ENCODE data around the gene SLC2A13.

SLC2A13 gene

DNA sequence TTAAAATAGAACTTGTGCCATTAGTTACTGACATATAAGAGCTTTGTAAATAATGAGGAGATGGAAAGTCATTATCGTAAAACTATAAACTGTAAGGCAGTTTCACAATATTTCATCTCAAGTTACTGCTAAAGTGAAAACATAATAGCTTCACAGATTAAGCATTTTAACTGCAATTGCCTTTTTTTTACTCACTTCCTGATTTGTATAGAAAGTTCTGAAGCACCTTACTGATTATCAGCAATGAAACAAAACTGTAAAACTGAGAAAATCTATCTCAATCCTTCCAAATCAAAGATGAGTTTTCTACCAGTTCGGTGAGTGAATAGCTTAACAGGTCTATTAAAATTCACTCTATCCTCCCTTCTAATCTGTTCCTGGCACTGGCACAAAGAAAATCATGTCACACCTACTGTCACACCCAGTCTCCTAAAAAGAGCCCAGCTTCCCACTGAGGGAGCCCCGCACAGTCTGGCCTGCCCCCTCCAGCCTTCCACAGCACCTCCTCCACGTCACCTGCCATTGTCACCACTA lies 324.9 kb downstream of the SLC2A13 start:
- TF ChIP-seq, protein P1, sequence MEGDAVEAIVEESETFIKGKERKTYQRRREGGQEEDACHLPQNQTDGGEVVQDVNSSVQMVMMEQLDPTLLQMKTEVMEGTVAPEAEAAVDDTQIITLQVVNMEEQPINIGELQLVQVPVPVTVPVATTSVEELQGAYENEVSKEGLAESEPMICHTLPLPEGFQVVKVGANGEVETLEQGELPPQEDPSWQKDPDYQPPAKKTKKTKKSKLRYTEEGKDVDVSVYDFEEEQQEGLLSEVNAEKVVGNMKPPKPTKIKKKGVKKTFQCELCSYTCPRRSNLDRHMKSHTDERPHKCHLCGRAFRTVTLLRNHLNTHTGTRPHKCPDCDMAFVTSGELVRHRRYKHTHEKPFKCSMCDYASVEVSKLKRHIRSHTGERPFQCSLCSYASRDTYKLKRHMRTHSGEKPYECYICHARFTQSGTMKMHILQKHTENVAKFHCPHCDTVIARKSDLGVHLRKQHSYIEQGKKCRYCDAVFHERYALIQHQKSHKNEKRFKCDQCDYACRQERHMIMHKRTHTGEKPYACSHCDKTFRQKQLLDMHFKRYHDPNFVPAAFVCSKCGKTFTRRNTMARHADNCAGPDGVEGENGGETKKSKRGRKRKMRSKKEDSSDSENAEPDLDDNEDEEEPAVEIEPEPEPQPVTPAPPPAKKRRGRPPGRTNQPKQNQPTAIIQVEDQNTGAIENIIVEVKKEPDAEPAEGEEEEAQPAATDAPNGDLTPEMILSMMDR (IDR thresholded peaks at IDR 0.05): no peak
- H3K4me3 ChIP-seq (ENCODE audit: low read depth in 1 of 2, low read length in 1 of 2): no peak overlapping the region

DNA sequence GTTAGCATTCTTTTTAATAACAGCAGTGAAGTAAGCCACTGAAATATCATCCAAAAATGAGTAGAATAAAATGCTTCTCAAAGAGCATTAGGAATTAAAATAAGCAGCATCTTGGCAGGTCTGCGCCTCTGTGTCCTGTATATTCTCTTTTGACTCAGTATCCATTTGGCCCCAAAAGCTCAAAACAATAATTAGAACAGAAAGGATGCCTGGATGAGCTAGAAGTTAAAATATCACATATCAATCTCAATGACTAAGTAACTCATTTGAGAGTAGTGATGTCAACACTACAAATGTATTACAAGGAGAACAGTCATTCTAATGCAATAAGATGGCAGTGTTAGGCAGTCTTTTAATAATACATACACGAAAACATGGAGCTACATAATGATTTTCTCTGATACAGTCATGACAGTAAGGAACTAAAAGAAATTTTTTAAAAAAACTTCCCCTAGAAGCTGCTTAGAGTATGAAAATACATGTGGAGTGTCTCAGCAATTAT lies 325.4 kb downstream of the SLC2A13 start:
- TF ChIP-seq, protein P1 (IDR thresholded peaks at IDR 0.05): no peak
- Histone ChIP-seq H3K36me3 (no peaks in the 10 kb centered on the region), H3K4me3 (ENCODE audit: low read depth in 1 of 2, low read length in 1 of 2) (no peak overlapping the region), H3K27me3 (no peaks in the 10 kb centered on the region), H3K4me1 (ENCODE audit: control insufficient read depth in 1 of 2, insufficient read depth in 1 of 2, low read depth in 1 of 2, low read length in 1 of 2) (no peaks in the 10 kb centered on the region), H3K9me3 (no peaks in the 10 kb centered on the region), H3K27ac (no peak overlapping the region)

More for the DNA sequence above, 324.9 kb downstream of the SLC2A13 start:
- Histone ChIP-seq H3K27me3 (no peaks in the 10 kb centered on the region), H3K4me1 (ENCODE audit: control insufficient read depth in 1 of 2, insufficient read depth in 1 of 2, low read depth in 1 of 2, low read length in 1 of 2) (no peaks in the 10 kb centered on the region), H3K9me3 (no peaks in the 10 kb centered on the region), H3K36me3 (no peaks in the 10 kb centered on the region), H3K27ac (no peak overlapping the region)

DNA sequence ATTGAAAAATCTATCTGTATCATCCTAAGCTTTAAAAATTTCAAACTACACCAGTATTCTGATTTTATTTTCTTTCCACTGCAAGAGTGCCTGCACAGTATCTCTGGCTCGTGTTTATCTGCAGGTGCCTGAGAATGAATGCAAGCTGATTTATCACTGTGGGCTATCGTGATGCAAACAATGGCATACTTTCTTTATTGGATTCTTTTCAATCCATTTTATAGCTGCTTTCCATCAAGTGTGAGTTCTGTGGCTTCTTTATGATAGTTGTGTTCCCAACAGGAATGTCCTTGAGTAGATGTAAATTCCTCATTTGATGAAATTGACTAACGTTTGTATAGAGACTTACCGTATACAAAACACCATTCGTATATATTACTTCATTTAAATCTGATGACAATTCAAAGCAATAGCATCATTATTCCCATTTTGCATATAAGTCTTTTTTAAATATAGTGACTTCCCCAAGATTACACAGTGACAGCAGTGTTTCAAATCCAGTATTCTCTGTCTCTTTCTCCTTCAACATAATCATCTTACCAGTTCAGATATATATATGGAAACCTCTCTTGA lies 326.0 kb downstream of the SLC2A13 start:
- Histone ChIP-seq H3K27ac (no peak overlapping the region), H3K36me3 (no peaks in the 10 kb centered on the region), H3K4me1 (ENCODE audit: control insufficient read depth in 1 of 2, insufficient read depth in 1 of 2, low read depth in 1 of 2, low read length in 1 of 2) (no peaks in the 10 kb centered on the region), H3K27me3 (no peaks in the 10 kb centered on the region), H3K9me3 (no peaks in the 10 kb centered on the region), H3K4me3 (ENCODE audit: low read depth in 1 of 2, low read length in 1 of 2) (no peak overlapping the region)
- TF ChIP-seq, protein P1 (IDR thresholded peaks at IDR 0.05): no peak

DNA sequence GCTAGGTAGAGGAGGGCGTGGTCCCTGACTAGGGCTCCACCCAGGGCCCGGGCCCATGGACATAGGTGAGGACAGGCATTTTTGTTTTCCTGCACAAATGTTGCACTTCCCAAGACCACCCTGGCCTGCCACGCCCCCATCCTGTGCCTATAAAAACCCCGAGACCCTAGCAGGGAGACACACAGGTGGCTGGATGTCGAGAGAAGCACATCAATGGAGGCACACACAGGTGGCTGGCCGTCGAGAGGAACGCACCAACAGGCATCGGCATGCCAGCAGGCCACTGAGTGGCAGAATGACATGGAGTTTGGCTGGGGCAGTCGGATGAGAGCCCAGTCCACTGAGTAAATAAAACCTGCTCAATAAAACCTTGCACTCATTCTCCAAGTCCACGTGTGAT lies 328.4 kb downstream of the SLC2A13 start:
- TF ChIP-seq, protein P1 (IDR thresholded peaks at IDR 0.05): no peak
- Histone ChIP-seq H3K4me3 (ENCODE audit: low read depth in 1 of 2, low read length in 1 of 2) (no peak overlapping the region), H3K27me3 (no peaks in the 10 kb centered on the region)

DNA sequence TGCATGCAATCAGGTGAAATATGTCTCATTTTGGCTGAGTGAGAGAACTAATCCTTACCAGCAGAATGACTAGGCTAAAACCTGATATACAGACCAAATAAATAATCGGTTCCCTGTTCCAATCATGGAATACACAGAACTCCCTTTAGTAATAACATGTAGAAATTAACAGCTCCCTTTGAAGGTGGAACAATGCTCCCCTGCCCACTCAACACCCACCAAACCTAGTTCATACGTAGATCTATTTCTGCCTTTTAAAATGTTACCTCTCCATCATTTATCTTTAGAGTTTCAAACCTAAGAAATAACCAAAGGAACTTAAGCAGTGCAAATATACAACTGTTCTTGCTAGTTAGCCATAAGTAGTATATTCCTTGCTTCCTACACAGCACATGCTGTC lies 332.6 kb downstream of the SLC2A13 start:
- H3K27me3 ChIP-seq: no peaks in the 10 kb centered on the region
- no peak overlapping the region for H3K4me3 ChIP-seq (ENCODE audit: low read depth in 1 of 2, low read length in 1 of 2)
- no peak overlapping the region for H3K27ac ChIP-seq
- H3K4me1 ChIP-seq (ENCODE audit: control insufficient read depth in 1 of 2, insufficient read depth in 1 of 2, low read depth in 1 of 2, low read length in 1 of 2): no peaks in the 10 kb centered on the region
- H3K36me3 ChIP-seq: no peaks in the 10 kb centered on the region
- no peaks in the 10 kb centered on the region for H3K9me3 ChIP-seq
- TF ChIP-seq, protein P1 (IDR thresholded peaks at IDR 0.05): no peak

More for the DNA sequence above, 328.4 kb downstream of the SLC2A13 start:
- H3K4me1 ChIP-seq (ENCODE audit: control insufficient read depth in 1 of 2, insufficient read depth in 1 of 2, low read depth in 1 of 2, low read length in 1 of 2): no peaks in the 10 kb centered on the region
- H3K27ac ChIP-seq: no peak overlapping the region
- H3K36me3 ChIP-seq: no peaks in the 10 kb centered on the region
- H3K9me3 ChIP-seq: no peaks in the 10 kb centered on the region
